ENCODE measurements around the gene PDZD11. TPM values are rescaled to one million over a fixed set of nuclear protein-coding genes. Genes with fewer than 3 reads are reported as not detected.
"Not testable (repeated sequence)": the region's sequence is repeated elsewhere in the genome, so short reads cannot be mapped to it uniquely, and the experiment has no call there.

The PDZD11 gene
- total RNA-seq, 1 experiment from 2014 or later = 29.6 TPM

DNA sequence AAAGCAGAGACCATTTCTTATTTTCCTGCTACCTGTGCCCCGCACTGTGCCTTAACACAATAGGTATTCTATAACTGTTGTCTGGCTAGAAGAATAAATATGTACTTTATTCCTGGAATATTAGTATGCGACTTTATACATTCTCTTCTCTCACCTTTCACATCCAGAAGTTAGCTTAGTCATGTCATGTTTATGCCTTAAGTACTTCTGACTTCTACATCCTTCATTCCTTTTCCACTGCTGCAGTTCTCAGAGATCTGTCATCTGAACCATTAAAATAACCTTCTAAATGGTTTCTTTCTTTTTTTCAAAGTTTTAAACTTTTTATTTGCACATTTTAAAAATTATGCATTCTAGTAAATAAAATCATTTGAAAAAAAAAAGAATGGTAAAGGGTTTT lies 34.6 kb upstream of the PDZD11 start:
- Histone ChIP-seq H4K20me1 (ENCODE audit: insufficient read depth) (no peaks in the 10 kb centered on the region), H3K9ac (ENCODE audit: low read length) (no peak overlapping the region), H3K36me3 (ENCODE audit: control insufficient read depth in 1 of 2, insufficient read depth in 2 of 2, low read length in 2 of 2) (no peaks in the 10 kb centered on the region; a peak in 1 of 4 replicates), H3K4me1 (ENCODE audit: control insufficient read depth in 1 of 2, insufficient read depth in 2 of 2, low read length in 2 of 2) (no peaks in the 10 kb centered on the region), H3K27me3 (ENCODE audit: insufficient read depth, low read length) (no peaks in the 10 kb centered on the region), H3K79me2 (ENCODE audit: insufficient read depth, low read length) (0 out of 2 replicates have a peak, but pooled peaks cover 9% of the 10 kb centered on the region), H3K9me2 (ENCODE audit: insufficient read depth) (no peaks in the 10 kb centered on the region), H2AFZ (ENCODE audit: low read depth, low read length, poor library complexity, severe bottlenecking) (no peak overlapping the region), H3K4me2 (ENCODE audit: low read length) (no peak overlapping the region), H3K9me3 (ENCODE audit: control insufficient read depth in 1 of 2, insufficient read depth in 1 of 2, low read depth in 1 of 2, low read length in 2 of 2) (no peaks in the 10 kb centered on the region), H3K4me3 (replicated peaks in 1 of 2; ENCODE audit: low read depth in 1 of 2, low read length in 2 of 2) (no peak overlapping the region), H3K27ac (ENCODE audit: low read depth, low read length) (no peak overlapping the region)
- ChIA-PET RAD21 (ENCODE audit: low non-redundant PET in 1 of 2, low total read pairs in 2 of 2, uncharacterized antibody in 2 of 2, unreplicated experiment in 2 of 2) (no interaction called here), CTCF (no interaction called here), POLR2A (no interaction called here)
- no peak for DNase-seq (ENCODE audit: low read depth, low spot score)
- no peak for TF ChIP-seq ELF1 (IDR thresholded peaks at IDR 0.05; ENCODE audit: borderline replicate concordance, low read depth)
- TF ChIP-seq FOSL1 (IDR thresholded peaks at IDR 0.05; ENCODE audit: low read depth) = no peak
- TF ChIP-seq YY1 (IDR thresholded peaks at IDR 0.05; ENCODE audit: extremely low read depth, insufficient replicate concordance, low read depth, low read length) = no peak
- intact Hi-C loops (cut with micrococcal nuclease) = no loop called here
- ATAC-seq = no peak
- no TSS peak for BruUV-seq (replicated peaks)

GRCh38 chrX:70323628-70324027 lies 33.9 kb upstream of the PDZD11 start:
- H3K4me1 ChIP-seq (ENCODE audit: control insufficient read depth in 1 of 2, insufficient read depth in 2 of 2, low read length in 2 of 2); H3K4me3 ChIP-seq (replicated peaks in 1 of 2; ENCODE audit: low read depth in 1 of 2, low read length in 2 of 2); H2AFZ ChIP-seq (ENCODE audit: low read depth, low read length, poor library complexity, severe bottlenecking); CTCF ChIA-PET; H3K27ac ChIP-seq (ENCODE audit: low read depth, low read length); H3K9me3 ChIP-seq (ENCODE audit: control insufficient read depth in 1 of 2, insufficient read depth in 1 of 2, low read depth in 1 of 2, low read length in 2 of 2); H3K36me3 ChIP-seq (ENCODE audit: control insufficient read depth in 1 of 2, insufficient read depth in 2 of 2, low read length in 2 of 2); H3K79me2 ChIP-seq (ENCODE audit: insufficient read depth, low read length); ATAC-seq; H3K9me2 ChIP-seq (ENCODE audit: insufficient read depth); DNase-seq (ENCODE audit: low read depth, low spot score); intact Hi-C loops (cut with micrococcal nuclease); H3K4me2 ChIP-seq (ENCODE audit: low read length); H3K9ac ChIP-seq (ENCODE audit: low read length); H4K20me1 ChIP-seq (ENCODE audit: insufficient read depth); BruUV-seq (replicated peaks); POLR2A ChIA-PET; H3K27me3 ChIP-seq (ENCODE audit: insufficient read depth, low read length); RAD21 ChIA-PET (ENCODE audit: low non-redundant PET in 1 of 2, low total read pairs in 2 of 2, uncharacterized antibody in 2 of 2, unreplicated experiment in 2 of 2): not testable (repeated sequence)

DNA sequence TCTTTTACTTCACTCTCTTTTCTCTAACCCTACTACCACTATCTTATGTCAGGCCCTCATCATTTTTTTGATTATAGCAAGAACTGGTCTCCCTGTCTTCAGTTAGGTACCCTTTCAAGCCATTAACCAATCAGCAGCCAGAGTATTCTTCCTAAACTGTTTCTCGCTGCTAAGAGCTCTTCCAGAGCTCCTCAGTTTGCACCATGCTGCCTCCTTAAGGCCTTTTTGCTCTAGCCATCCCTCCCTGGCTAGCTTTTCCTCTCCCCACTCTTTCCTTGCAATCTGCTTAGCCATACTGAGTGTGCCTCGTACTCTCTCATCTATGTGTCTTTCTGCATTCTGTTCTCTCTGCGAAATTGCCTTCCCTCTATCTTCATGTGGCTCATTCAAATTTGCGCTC lies 33.1 kb upstream of the PDZD11 start:
- Histone ChIP-seq H3K27ac (ENCODE audit: low read depth, low read length) (no peak overlapping the region), H3K4me1 (ENCODE audit: control insufficient read depth in 1 of 2, insufficient read depth in 2 of 2, low read length in 2 of 2) (no peaks in the 10 kb centered on the region)
- POLR2A ChIA-PET = no interaction called here
- TF ChIP-seq, protein P1, sequence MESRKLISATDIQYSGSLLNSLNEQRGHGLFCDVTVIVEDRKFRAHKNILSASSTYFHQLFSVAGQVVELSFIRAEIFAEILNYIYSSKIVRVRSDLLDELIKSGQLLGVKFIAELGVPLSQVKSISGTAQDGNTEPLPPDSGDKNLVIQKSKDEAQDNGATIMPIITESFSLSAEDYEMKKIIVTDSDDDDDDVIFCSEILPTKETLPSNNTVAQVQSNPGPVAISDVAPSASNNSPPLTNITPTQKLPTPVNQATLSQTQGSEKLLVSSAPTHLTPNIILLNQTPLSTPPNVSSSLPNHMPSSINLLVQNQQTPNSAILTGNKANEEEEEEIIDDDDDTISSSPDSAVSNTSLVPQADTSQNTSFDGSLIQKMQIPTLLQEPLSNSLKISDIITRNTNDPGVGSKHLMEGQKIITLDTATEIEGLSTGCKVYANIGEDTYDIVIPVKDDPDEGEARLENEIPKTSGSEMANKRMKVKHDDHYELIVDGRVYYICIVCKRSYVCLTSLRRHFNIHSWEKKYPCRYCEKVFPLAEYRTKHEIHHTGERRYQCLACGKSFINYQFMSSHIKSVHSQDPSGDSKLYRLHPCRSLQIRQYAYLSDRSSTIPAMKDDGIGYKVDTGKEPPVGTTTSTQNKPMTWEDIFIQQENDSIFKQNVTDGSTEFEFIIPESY (IDR thresholded peaks at IDR 0.05; ENCODE audit: extremely low read depth, insufficient replicate concordance, low read length) = no peak
- no peak for TF ChIP-seq MAX (IDR thresholded peaks at IDR 0.05)
- TF ChIP-seq CEBPB (IDR thresholded peaks at IDR 0.05; ENCODE audit: low read depth) = no peak
- TF ChIP-seq EZH2phosphoT487 (IDR thresholded peaks at IDR 0.05; ENCODE audit: borderline replicate concordance) = no peak
- no peak for TF ChIP-seq POLR2AphosphoS5 (IDR thresholded peaks at IDR 0.05; ENCODE audit: low read depth, low read length)
- no peak for TF ChIP-seq TCF7L2 (IDR thresholded peaks at IDR 0.05; ENCODE audit: borderline replicate concordance, extremely low read depth, insufficient read depth, insufficient read length)
- TF ChIP-seq CBX3 (IDR thresholded peaks at IDR 0.05; ENCODE audit: low read depth) = no peak
- no peak for TF ChIP-seq ELF1 (IDR thresholded peaks at IDR 0.05; ENCODE audit: borderline replicate concordance, low read depth)
- TF ChIP-seq SIN3A (IDR thresholded peaks at IDR 0.05; ENCODE audit: low read depth) = no peak
- TF ChIP-seq ZNF274 (IDR thresholded peaks at IDR 0.05; ENCODE audit: low read depth, low read length) = no peak
- no peak for TF ChIP-seq FOSL1 (IDR thresholded peaks at IDR 0.05; ENCODE audit: low read depth)

More for the DNA sequence above, 33.1 kb upstream of the PDZD11 start:
- Histone ChIP-seq H3K9ac (ENCODE audit: low read length) (no peak overlapping the region), H3K9me3 (ENCODE audit: control insufficient read depth in 1 of 2, insufficient read depth in 1 of 2, low read depth in 1 of 2, low read length in 2 of 2) (no peaks in the 10 kb centered on the region), H3K4me2 (ENCODE audit: low read length) (no peak overlapping the region), H4K20me1 (ENCODE audit: insufficient read depth) (no peaks in the 10 kb centered on the region), H2AFZ (ENCODE audit: low read depth, low read length, poor library complexity, severe bottlenecking) (no peak overlapping the region), H3K79me2 (ENCODE audit: insufficient read depth, low read length) (0 out of 2 replicates have a peak, but pooled peaks cover 8% of the 10 kb centered on the region), H3K4me3 (replicated peaks in 1 of 2; ENCODE audit: low read depth in 1 of 2, low read length in 2 of 2) (no peak overlapping the region), H3K9me2 (ENCODE audit: insufficient read depth) (no peaks in the 10 kb centered on the region), H3K36me3 (ENCODE audit: control insufficient read depth in 1 of 2, insufficient read depth in 2 of 2, low read length in 2 of 2) (no peaks in the 10 kb centered on the region), H3K27me3 (ENCODE audit: insufficient read depth, low read length) (no peaks in the 10 kb centered on the region)
- no peak for ATAC-seq
- intact Hi-C loops (cut with micrococcal nuclease) = no loop called here
- BruUV-seq (replicated peaks) = no TSS peak
- RAD21 ChIA-PET (ENCODE audit: low non-redundant PET in 1 of 2, low total read pairs in 2 of 2, uncharacterized antibody in 2 of 2, unreplicated experiment in 2 of 2) = no interaction called here
- CTCF ChIA-PET = no interaction called here
- DNase-seq (ENCODE audit: low read depth, low spot score) = no peak

All from HCT116 (cell line).